ENCODE data around the gene MAP3K4. TPM values are rescaled to one million over a fixed set of nuclear protein-coding genes. Genes with fewer than 3 reads are reported as not detected.

MAP3K4 gene
- total RNA-seq, 1 donor from 2014 or later: 41.3 TPM

GRCh38 chr6:161021998-161022743 lies 30.6 kb downstream of the MAP3K4 start:
- H3K36me3 ChIP-seq (ENCODE audit: control insufficient read depth, insufficient read depth, low read length): no peaks in the 10 kb centered on the region
- no peaks in the 10 kb centered on the region for H3K27me3 ChIP-seq (ENCODE audit: control insufficient read depth, insufficient read depth, low read length)
- no peak for TF ChIP-seq CTCF (IDR thresholded peaks at IDR 0.05; ENCODE audit: insufficient read depth, low read length, severe bottlenecking)
- H3K4me3 ChIP-seq (ENCODE audit: low read depth, low read length): no peak overlapping the region
- DNase-seq (ENCODE audit: low read depth) (no peak), FAIRE-seq (no peak)

GRCh38 chr6:161023316-161023715 lies 31.7 kb downstream of the MAP3K4 start:
- Histone ChIP-seq H3K4me3 (ENCODE audit: low read depth, low read length) (no peak overlapping the region), H3K36me3 (ENCODE audit: control insufficient read depth, insufficient read depth, low read length) (no peaks in the 10 kb centered on the region), H3K27me3 (ENCODE audit: control insufficient read depth, insufficient read depth, low read length) (no peaks in the 10 kb centered on the region)
- no peak for FAIRE-seq
- TF ChIP-seq CTCF (IDR thresholded peaks at IDR 0.05; ENCODE audit: insufficient read depth, low read length, severe bottlenecking): no peak
- DNase-seq (ENCODE audit: low read depth): no peak

- no peaks in the 10 kb centered on the region for H3K27me3 ChIP-seq (ENCODE audit: control insufficient read depth, insufficient read depth, low read length)
- FAIRE-seq: no peak
- H3K36me3 ChIP-seq (ENCODE audit: control insufficient read depth, insufficient read depth, low read length): no peaks in the 10 kb centered on the region
- no peak for TF ChIP-seq CTCF (IDR thresholded peaks at IDR 0.05; ENCODE audit: insufficient read depth, low read length, severe bottlenecking)
- DNase-seq (ENCODE audit: low read depth): no peak
- no peak overlapping the region for H3K4me3 ChIP-seq (ENCODE audit: low read depth, low read length)
Measured at GRCh38 chr6:161024364-161024920, 32.9 kb downstream of the MAP3K4 start.

GRCh38 chr6:161027385-161027784 lies 35.8 kb downstream of the MAP3K4 start:
- Histone ChIP-seq H3K36me3 (ENCODE audit: control insufficient read depth, insufficient read depth, low read length) (no peaks in the 10 kb centered on the region), H3K27me3 (ENCODE audit: control insufficient read depth, insufficient read depth, low read length) (no peaks in the 10 kb centered on the region), H3K4me3 (ENCODE audit: low read depth, low read length) (no peak overlapping the region)
- DNase-seq (ENCODE audit: low read depth): no peak
- no peak for FAIRE-seq
- TF ChIP-seq CTCF (IDR thresholded peaks at IDR 0.05; ENCODE audit: insufficient read depth, low read length, severe bottlenecking): no peak

- H3K27me3 ChIP-seq (ENCODE audit: control insufficient read depth, insufficient read depth, low read length): no peaks in the 10 kb centered on the region
- no peak for FAIRE-seq
- H3K4me3 ChIP-seq (ENCODE audit: low read depth, low read length): no peak overlapping the region
- no peak for DNase-seq (ENCODE audit: low read depth)
- TF ChIP-seq CTCF (IDR thresholded peaks at IDR 0.05; ENCODE audit: insufficient read depth, low read length, severe bottlenecking): no peak
- no peaks in the 10 kb centered on the region for H3K36me3 ChIP-seq (ENCODE audit: control insufficient read depth, insufficient read depth, low read length)
Measured at GRCh38 chr6:161029195-161029809, 37.7 kb downstream of the MAP3K4 start.
